NCI-H1048 (cell line): ENCODE measurements around the gene TTC7B.

Source experiments
- DNase-seq: peaks from one replicate; lab custom pipeline; 2025; lab: John Stamatoyannopoulos, UW

TTC7B gene

GRCh38 chr14:90777358-90777757 lies 38.9 kb downstream of the TTC7B start:
- DNase-seq, result no peak

DNA sequence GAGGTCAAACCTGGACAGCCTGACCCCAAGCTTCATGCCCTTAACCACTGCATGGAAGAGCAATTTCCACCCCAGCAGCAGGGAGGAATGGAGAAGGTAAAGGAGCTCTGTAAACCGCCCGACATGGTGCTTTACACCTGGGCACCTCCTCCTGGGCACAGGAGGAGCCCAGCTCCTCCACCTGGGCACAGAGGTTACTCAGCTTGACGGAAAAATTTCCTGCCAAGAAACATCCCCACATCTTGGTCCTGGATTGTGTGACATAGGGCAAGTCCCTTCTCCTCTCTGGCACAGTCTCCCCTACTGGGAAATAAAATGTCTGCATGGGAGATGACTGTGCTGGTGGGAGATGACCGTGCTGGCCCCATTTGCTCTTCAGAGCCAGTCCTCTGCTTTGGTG lies 40.8 kb downstream of the TTC7B start:
- DNase-seq, result no peak

- no peak for DNase-seq
These were observed 41.9 kb downstream of the TTC7B start for GRCh38 chr14:90774316-90774715.

DNA sequence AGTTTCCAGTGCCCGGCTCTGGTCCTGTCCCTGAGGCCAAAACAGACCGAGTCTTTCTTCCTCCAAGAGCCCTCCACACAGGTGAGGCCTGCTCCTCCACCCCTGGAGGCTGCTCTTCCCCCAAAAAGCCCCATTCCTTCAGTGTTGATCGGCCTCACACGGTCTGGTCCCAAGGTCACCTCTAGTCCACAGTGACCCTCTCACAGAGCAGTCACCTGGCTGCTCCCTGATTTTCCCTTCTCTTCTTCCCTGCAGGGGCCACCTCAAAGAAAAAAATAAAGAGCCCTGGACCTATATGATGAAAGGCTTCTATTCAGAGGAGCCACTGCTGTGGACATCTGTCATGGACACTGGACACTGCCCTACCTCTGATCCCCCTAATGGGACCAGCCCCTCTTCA lies 42.5 kb downstream of the TTC7B start:
- no peak for DNase-seq

DNA sequence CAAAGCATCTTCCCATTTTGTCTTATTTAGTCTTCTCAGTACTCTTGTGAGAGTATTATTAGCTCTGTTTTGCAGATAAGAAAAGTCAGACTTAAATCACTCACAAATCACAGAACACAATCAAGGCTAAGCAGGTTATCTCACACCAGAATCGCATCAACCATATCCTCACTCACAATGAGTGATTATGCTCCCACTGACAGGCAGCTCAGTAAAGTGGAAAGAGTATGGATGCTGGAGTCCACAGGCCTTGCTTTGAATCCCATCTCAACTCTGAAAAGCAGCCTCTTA lies 43.1 kb downstream of the TTC7B start:
- DNase-seq, result no peak

GRCh38 chr14:90767899-90768298 lies 48.3 kb downstream of the TTC7B start:
- DNase-seq, result no peak

DNA sequence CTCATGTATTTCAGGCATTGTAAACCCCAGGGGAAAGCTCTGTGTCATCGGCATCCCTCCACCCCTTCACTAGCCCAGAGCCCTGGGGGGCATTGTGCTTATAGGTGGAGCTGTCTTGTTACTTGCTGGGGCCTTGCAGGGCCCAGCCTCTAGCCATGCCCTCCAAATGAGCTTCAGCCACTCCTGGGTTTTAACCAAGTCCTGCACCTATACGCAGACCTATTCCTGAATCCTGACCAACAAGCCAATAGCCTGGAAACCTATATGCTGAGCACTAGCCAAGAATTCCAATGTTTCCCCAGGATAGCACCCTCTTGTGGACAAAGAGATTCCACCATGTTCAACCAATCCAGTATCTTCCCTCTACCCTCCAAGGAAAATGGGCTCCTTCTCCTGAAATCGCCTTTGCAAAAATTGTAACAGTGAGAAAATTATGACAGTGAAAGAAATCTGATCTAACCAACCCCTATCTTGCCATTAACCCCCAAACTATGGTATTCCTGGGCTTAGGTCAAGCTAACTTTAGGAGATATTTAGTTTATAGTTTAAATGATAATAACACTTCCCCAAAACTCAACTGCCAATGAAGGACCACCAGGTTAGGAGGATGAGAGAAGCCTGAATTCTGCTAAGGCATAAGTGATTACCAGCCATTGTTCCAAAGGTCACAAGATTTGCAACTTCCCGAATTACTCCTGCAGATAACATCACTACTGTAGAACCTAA lies 55.5 kb downstream of the TTC7B start:
- no peak for DNase-seq

- DNase-seq, result no peak
These were observed 56.2 kb downstream of the TTC7B start for GRCh38 chr14:90760078-90760444.

DNA sequence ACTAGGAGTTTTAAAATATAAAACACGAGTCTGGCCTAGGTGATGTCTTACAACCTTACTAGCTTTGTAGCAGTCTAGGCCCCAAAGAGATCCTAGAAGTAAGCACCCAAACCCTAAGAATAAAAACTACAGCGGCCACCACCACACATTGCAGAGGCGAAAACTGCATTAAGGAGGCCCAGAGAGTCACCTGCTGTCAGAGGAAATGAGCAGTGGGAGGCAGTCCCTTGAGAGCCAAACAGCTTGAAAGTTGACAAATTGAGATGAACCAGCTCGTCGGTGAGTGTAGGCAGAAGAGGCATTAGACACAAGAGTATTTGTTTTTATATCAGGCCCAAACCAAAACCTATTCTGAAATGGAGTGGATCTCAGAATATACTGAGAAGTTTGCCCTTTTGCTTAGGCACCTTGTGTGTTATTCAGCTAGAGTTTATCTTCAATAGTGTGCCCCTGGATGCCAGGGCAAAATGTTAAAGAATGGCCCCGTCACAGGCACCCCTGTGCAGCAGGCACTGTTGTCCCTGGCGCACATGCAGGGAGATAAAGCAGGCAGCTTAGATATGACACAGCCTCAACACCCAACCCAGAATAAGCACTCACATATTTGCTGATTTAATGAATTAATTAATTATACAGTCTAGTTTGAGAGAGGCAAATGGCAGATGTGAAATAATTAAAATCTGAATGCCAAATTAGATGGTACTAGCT lies 56.7 kb downstream of the TTC7B start:
- DNase-seq, result no peak

DNA sequence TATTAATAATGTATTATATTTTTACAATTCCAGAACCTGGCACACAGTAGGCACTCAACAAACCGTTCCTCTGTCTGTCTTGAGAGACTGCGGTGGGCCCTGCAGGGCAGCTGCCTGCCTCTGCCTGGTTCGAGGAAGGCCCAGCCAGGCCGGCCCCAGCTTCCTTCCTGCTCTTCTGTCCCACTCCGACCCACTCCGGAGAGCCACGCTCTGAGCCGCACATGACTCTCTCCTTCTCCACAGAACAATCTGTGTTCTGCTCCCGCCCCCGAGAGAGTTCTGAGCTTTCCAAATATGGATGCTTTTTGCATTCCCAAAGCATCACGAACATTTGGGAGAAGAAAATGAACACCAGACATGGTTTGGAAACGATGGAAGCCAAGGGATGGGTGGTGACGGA lies 57.3 kb downstream of the TTC7B start:
- DNase-seq, result no peak

DNA sequence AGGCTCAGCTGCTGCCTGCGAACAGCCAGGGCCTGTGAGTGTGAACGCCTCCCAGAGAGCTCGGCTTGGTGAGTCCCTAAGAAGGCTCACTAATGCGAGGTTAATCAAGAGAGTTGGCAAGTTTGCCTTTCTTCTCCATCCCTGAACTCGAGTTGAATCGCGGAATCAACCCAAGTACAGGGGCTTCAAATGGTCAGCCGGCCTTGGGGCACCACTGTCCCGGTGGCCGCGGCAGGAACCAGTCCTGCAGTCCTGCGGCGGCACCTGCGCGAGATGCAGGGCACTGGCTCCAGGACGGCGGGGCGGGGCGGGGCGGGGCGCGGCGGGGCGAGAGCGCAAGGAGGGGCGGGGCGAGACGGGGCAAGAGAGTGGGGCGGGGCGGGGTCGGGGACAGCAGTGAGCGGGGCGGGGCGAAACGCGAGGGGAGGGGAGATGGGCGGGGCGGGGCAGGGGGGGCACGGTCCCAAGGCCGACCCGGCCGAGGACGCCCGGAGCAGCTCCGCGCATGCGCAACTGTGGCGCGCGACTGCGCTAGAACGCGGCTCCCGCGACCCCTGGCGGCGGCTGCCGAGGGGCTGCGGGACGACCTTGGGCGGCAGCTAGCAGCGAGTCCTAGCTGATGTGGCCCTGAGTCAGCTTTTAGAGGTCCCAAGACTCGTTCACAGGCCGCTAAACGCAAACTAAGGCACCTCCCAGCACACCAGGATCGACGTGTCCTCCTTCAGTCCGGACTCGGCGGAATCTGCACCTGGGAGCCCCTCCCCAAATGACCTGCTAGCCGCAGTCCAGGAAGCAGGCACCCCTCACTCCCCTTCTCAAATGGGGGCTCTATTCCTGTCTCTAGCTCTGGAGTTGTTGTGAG lies 58.0 kb downstream of the TTC7B start:
- DNase-seq, result peak; percentile 72

GRCh38 chr14:90757452-90757851 lies 58.8 kb downstream of the TTC7B start:
- no peak for DNase-seq

DNA sequence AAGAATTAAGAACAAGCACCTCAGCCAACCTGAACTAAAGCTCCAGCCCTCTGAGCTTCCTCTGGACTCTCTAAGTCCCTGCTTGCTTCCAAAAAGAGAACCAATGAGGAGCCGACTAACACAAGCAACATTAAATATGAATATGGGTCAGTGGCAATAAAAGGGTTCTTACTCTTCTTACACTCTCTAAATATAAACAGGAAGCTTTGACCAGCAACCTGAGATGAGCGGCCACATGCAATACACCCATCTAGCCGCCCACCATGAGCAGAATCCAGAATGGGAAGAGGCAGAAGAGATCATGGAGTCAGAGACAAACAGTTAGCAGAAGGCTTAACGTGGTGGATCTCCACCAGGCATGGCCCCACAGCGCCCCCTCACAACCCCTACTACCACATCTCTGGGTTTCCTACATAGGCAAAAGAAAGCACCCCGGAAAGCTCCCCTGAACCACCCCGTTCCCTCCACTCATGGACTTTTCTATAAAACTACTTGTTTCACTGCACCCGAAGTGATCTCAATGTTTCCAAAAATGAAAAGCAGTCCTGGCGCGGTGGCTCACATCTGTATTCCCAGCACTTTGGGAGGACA lies 59.4 kb downstream of the TTC7B start:
- no peak for DNase-seq

GRCh38 chr14:90755661-90756304 lies 60.4 kb downstream of the TTC7B start:
- DNase-seq, result no peak

GRCh38 chr14:90753456-90754005 lies 62.7 kb downstream of the TTC7B start:
- no peak for DNase-seq

DNA sequence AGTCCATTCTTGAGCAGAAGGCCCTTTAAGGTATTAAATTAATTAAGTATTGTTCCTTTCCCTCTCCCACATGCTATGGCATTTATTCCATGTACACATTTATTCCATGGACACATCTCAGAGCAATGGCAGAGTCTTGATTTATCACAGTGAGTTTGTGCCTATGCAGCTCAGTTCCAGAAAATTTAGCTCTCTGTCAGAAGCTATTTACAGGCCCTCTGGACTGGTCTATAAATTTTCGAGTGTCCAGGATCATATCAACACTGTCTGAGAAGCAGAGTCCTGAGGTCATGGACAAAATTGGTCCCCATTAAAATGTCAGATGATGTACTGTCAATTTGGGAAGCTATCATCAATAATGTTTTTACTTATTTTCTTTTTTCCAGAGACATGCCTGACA lies 65.5 kb downstream of the TTC7B start:
- DNase-seq, result no peak

DNA sequence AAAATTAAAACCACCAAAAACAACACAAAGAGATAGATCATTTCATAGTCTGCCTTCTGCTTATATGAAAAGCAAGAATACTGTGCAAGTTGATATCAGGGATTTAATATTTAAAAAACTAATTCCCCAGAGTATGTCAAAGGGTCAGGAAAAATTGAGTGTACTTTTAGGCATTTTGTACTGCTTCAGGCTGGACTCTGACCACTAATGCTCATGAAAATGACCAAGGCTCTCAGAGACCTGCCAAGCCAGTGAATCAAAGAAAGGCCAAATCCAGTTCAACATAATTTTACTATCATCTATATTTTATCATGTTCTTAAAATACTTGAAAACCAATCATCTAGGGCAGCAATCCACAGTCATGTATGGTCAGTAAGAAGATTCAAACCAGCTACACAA lies 66.0 kb downstream of the TTC7B start:
- DNase-seq, result no peak

- DNase-seq, result no peak
These were observed 68.3 kb downstream of the TTC7B start for GRCh38 chr14:90747909-90748308.

GRCh38 chr14:90743826-90744225 lies 72.4 kb downstream of the TTC7B start:
- DNase-seq, result no peak

DNA sequence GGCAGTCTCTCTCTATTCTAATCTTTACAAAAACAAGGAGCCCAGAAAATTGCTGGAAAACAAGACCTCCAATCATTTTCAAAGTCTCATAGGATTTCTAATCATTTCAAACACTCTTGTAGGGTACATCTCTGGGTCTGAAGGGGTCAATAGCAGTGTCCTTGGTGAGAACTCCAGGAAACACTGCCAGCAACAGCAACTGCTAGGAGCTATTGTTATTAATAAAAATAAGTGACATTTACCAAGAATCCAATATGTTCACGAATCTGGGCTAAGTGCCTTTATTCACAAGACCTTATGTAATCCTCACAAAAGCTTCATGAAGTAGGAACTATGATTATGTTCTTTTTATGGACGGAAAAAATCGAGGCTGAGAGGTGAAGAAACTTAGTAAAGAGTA lies 72.8 kb downstream of the TTC7B start:
- DNase-seq, result no peak

DNA sequence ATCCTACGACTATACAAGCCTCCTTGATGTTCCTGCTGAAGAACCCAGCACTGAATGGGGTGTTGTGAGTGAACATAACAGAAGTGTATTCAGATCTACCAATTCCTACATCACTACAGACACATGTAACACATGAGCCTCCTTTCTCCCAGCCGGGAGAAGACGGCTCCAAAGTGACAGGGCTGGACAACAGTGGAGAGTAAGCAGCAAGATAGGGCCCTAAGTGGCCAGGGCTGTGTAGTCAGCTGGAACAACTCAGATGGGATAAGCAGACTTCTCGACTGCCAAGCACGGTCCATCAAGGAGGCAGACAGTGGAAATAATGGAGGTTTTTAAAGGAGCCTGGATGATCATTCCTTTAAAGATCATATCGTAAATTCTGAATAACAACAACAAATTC lies 73.5 kb downstream of the TTC7B start:
- no peak for DNase-seq

DNA sequence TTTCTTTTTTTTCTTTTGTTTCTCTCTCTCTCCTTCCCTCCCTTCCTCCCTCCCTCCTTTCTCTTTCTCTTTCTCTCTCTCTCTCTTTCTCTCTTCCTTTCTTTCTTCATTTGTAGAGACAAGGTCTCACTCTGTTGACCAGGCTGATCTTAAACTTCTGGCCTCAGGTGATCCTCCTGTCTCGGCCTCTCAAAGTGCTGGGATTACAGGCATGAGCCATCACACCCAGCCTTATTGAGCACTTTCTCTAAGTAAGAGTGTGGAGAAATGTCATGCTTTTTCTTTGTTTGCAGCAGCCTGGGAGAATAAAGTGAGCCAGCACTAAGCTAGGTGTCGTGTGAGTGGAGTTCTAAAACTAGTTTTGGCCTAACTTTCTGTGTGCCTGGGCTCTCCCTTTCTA lies 74.0 kb downstream of the TTC7B start:
- DNase-seq, result no peak
